NT2/D1 (cell line): ENCODE results near the gene C1QB.

Source experiments
- SUZ12 ChIP-seq: IDR thresholded peaks from 2 replicates; pipeline ENCODE4 v1.6.1; 2011; ENCODE audit not compliant: insufficient read length, insufficient read depth; ENCODE audit errors: extremely low read depth
- YY1 ChIP-seq: IDR thresholded peaks from 2 replicates; pipeline ENCODE4 v1.6.1; 2011; ENCODE audit not compliant: insufficient read length, insufficient read depth
- ZNF274 ChIP-seq: IDR thresholded peaks from 2 replicates; pipeline ENCODE4 v1.6.1; 2011; ENCODE audit warnings: mild to moderate bottlenecking, low read depth, low read length

GRCh38 chr1:22705586-22705985 lies 52.5 kb downstream of the C1QB start:
- TF ChIP-seq YY1 (no peak), SUZ12 (no peak), ZNF274 (no peak)
